OCI-LY1 (cell line): ENCODE measurements around the gene HMGN2.

Experiments
- H2AFZ ChIP-seq: fragments of 200-600 bp; sonication (generic), shearing (Covaris generic); 2 replicates; pipeline ENCODE4 v1.6.0; 2014; ENCODE audit warnings: antibody characterized with exemption, mild to moderate bottlenecking, low read length
- H3F3A ChIP-seq: fragments of 200-600 bp; sonication (generic), shearing (Covaris generic); 2 replicates; pipeline ENCODE4 v1.6.0; 2014; ENCODE audit warnings: mild to moderate bottlenecking, antibody characterized with exemption, low read length, moderate library complexity; ENCODE audit not compliant: insufficient read depth
- H3K27ac ChIP-seq: fragments of 200-600 bp; sonication (generic); 2 replicates; pipeline ENCODE4 v1.5.1; 2014; ENCODE audit warnings: low read length, mixed run types, mild to moderate bottlenecking, low read depth; ENCODE audit not compliant: poor library complexity, severe bottlenecking
- H3K27me3 ChIP-seq: fragments of 200-600 bp; sonication (generic); 2 replicates; pipeline ENCODE4 v1.6.0; 2014; ENCODE audit warnings: antibody characterized with exemption, mild to moderate bottlenecking, low read length, moderate library complexity; ENCODE audit not compliant: insufficient read depth
- H3K36me3 ChIP-seq: fragments of 200-600 bp; sonication (generic); 2 replicates; pipeline ENCODE4 v1.6.1; 2014; ENCODE audit warnings: mild to moderate bottlenecking, antibody characterized with exemption, low read length, moderate library complexity, mixed read lengths; ENCODE audit not compliant: insufficient read depth
- H3K4me1 ChIP-seq: fragments of 200-600 bp; sonication (generic); 2 replicates; pipeline ENCODE4 v1.5.1; 2014; ENCODE audit warnings: mild to moderate bottlenecking, low read length, moderate library complexity; ENCODE audit not compliant: insufficient read depth, severe bottlenecking
- H3K4me2 ChIP-seq: fragments of 200-600 bp; sonication (generic), shearing (Covaris generic); 2 replicates; pipeline ENCODE4 v1.6.1; 2014; ENCODE audit warnings: low read length
- H3K4me3 ChIP-seq: fragments of 200-600 bp; sonication (generic); 2 replicates; pipeline ENCODE4 v1.5.1; 2014; ENCODE audit warnings: low read length, low read depth, mild to moderate bottlenecking, mixed read lengths; ENCODE audit not compliant: poor library complexity, severe bottlenecking
- H3K79me2 ChIP-seq: fragments of 200-600 bp; shearing (Covaris generic); 2 replicates; pipeline ENCODE4 v1.6.1; 2016; ENCODE audit warnings: mixed run types, low read length, mixed read lengths; ENCODE audit not compliant: insufficient read depth
- H3K9ac ChIP-seq: fragments of 200-600 bp; sonication (generic), shearing (Covaris generic); 2 replicates; pipeline ENCODE4 v1.6.1; 2014; ENCODE audit warnings: mild to moderate bottlenecking, low read length, mixed read lengths
- H3K9me2 ChIP-seq: fragments of 200-600 bp; sonication (generic), shearing (Covaris generic); 2 replicates; pipeline ENCODE4 v1.6.1; 2014; ENCODE audit warnings: low read depth, mild to moderate bottlenecking, low read length, mixed read lengths
- H3K9me3 ChIP-seq: fragments of 200-600 bp; shearing (Covaris generic); 2 replicates; pipeline ENCODE4 v1.6.1; 2014; ENCODE audit warnings: low read length, mixed read lengths
- H4K20me1 ChIP-seq: fragments of 200-600 bp; sonication (generic), shearing (Covaris generic); 2 replicates; pipeline ENCODE4 v1.6.0; 2016; ENCODE audit warnings: mild to moderate bottlenecking, low read length; ENCODE audit not compliant: insufficient read depth
- EZH2 ChIP-seq: fragments of 200-600 bp; sonication (generic), shearing (Covaris generic); IDR thresholded peaks from 2 replicates; pipeline ENCODE4 v1.8.0; 2017; ENCODE audit warnings: borderline replicate concordance, mixed run types, mild to moderate bottlenecking, antibody characterized with exemption, low read length, moderate library complexity, mixed read lengths
- TF ChIP-seq, protein P1 (sequence below): fragments of 200-600 bp; sonication (generic), shearing (Covaris generic); IDR thresholded peaks from 2 replicates; pipeline ENCODE4 v1.5.1; 2017; ENCODE audit warnings: mild to moderate bottlenecking, antibody characterized with exemption, low read length, moderate library complexity, mixed read lengths

HMGN2 gene

DNA sequence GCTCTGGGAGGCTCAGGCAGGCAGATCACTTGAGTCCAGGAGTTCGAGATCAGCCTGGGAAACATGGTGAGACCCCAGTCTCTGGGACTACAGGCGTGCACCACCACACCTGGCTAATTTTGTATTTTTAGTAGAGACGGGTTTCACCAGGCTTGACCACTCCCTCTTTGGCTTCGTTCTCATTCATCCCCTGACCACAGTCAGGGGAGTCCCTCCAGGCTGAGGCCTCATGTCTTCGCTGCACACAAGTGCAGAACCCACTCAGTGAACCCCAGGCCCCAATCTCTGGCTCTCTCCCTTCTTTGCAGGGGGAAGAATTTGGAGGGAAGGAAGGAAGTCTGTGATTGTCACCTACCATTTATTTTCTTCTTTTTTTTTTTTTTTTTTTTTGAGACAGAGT, 48.1 kb downstream of the HMGN2 start:
- Histone ChIP-seq H3K79me2 (no peaks in the 10 kb centered on the region), H3K9me2 (no peaks in the 10 kb centered on the region), H3K9ac (no peak overlapping the region), H3K27ac (no peak overlapping the region), H3K36me3 (no peaks in the 10 kb centered on the region), H3K9me3 (no peaks in the 10 kb centered on the region), H2AFZ (no peak overlapping the region), H3K4me1 (peaks cover 9% of the 10 kb centered on the region), H3F3A (no peaks in the 10 kb centered on the region), H3K27me3 (no peaks in the 10 kb centered on the region; the same call in 1 of the 2 replicates), H3K4me3 (no peak overlapping the region), H3K4me2 (no peak overlapping the region), H4K20me1 (no peaks in the 10 kb centered on the region)
- TF ChIP-seq, protein P1, sequence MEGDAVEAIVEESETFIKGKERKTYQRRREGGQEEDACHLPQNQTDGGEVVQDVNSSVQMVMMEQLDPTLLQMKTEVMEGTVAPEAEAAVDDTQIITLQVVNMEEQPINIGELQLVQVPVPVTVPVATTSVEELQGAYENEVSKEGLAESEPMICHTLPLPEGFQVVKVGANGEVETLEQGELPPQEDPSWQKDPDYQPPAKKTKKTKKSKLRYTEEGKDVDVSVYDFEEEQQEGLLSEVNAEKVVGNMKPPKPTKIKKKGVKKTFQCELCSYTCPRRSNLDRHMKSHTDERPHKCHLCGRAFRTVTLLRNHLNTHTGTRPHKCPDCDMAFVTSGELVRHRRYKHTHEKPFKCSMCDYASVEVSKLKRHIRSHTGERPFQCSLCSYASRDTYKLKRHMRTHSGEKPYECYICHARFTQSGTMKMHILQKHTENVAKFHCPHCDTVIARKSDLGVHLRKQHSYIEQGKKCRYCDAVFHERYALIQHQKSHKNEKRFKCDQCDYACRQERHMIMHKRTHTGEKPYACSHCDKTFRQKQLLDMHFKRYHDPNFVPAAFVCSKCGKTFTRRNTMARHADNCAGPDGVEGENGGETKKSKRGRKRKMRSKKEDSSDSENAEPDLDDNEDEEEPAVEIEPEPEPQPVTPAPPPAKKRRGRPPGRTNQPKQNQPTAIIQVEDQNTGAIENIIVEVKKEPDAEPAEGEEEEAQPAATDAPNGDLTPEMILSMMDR: no peak
- TF ChIP-seq EZH2: no peak

DNA sequence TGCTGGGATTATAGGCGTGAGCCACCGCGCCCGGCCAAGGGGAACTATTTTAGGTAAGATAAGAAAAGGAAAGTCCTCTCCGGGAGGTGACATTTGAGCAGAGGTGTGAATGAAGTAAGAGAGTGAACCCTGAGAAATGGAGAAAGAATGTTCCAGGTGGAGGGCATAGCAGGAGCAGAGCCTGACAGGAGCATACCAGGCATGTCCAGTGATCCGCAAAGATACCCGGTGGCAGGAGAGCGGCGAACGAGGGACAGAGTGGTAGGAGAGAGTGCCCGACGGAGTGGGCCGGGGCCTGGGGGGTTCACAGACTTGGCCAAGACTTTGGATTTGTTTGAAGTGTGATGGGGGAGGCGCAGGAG, 49.4 kb downstream of the HMGN2 start:
- no peaks in the 10 kb centered on the region for H3K79me2 ChIP-seq
- no peak overlapping the region for H3K4me3 ChIP-seq
- H3K9me2 ChIP-seq: no peaks in the 10 kb centered on the region
- H3K4me1 ChIP-seq: peaks cover 9% of the 10 kb centered on the region
- no peaks in the 10 kb centered on the region for H3K36me3 ChIP-seq
- H3K9me3 ChIP-seq: no peaks in the 10 kb centered on the region
- H3K27me3 ChIP-seq: no peaks in the 10 kb centered on the region; the same call in 1 of the 2 replicates
- H4K20me1 ChIP-seq: no peaks in the 10 kb centered on the region
- H3F3A ChIP-seq: no peaks in the 10 kb centered on the region
- no peak overlapping the region for H3K4me2 ChIP-seq
- no peak overlapping the region for H3K27ac ChIP-seq
- TF ChIP-seq, protein P1: no peak
- TF ChIP-seq EZH2: no peak
- H3K9ac ChIP-seq: no peak overlapping the region
- no peak overlapping the region for H2AFZ ChIP-seq

DNA sequence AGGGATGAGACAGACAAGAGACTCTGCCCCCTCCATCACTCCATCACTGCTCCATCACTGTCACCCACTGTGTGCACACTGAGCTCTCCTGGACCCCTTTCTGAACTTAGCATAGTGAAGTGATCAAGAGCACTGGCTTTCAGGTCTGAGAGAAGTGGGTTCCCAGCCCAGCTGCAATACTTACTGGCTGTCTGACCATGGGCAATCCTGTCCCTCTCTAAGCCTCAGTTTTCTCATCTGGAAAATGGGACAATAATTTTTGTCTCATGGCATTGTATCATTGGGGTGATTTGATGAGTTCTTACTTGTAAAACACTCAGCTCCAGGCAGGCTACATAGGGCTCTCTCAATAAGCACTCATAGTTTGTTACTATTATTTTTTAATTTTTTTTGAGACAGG, 49.8 kb downstream of the HMGN2 start:
- Histone ChIP-seq H3K27me3 (no peaks in the 10 kb centered on the region; the same call in 1 of the 2 replicates), H3K4me2 (no peak overlapping the region), H3K9ac (no peak overlapping the region), H3K9me2 (no peaks in the 10 kb centered on the region), H3F3A (no peaks in the 10 kb centered on the region), H3K36me3 (no peaks in the 10 kb centered on the region), H3K9me3 (no peaks in the 10 kb centered on the region), H3K4me1 (peaks cover 9% of the 10 kb centered on the region), H3K27ac (no peak overlapping the region), H2AFZ (no peak overlapping the region), H3K4me3 (no peak overlapping the region), H4K20me1 (no peaks in the 10 kb centered on the region), H3K79me2 (no peaks in the 10 kb centered on the region)
- TF ChIP-seq, protein P1: no peak
- TF ChIP-seq EZH2: no peak
